Glutamatergic neuron (in vitro differentiated cells): ENCODE data around the gene ZSCAN5B. TPM values are rescaled to one million over a fixed set of nuclear protein-coding genes. Genes with fewer than 3 reads are reported as not detected.

ENCODE experiments used
- DNase-seq: peaks from one replicate; pipeline ENCODE4 v3.0.0; 2022
- H3K27ac Mint-ChIP-seq: one replicate; pipeline ENCODE4 v1.8.0; 2020; ENCODE audit warnings: mild to moderate bottlenecking, mixed read lengths, inconsistent platforms; ENCODE audit not compliant: unreplicated experiment
- H3K27me3 Mint-ChIP-seq: one replicate; pipeline ENCODE4 v1.8.0; 2020; ENCODE audit warnings: mild to moderate bottlenecking, moderate library complexity, mixed read lengths, inconsistent platforms; ENCODE audit not compliant: unreplicated experiment
- H3K36me3 Mint-ChIP-seq: one replicate; pipeline ENCODE4 v1.8.0; 2020; ENCODE audit warnings: mild to moderate bottlenecking, mixed read lengths, inconsistent platforms; ENCODE audit not compliant: unreplicated experiment
- H3K4me1 Mint-ChIP-seq: one replicate; pipeline ENCODE4 v1.8.0; 2020; ENCODE audit warnings: mild to moderate bottlenecking, low read depth, mixed read lengths, inconsistent platforms; ENCODE audit not compliant: unreplicated experiment
- H3K4me3 Mint-ChIP-seq: one replicate; pipeline ENCODE4 v1.8.0; 2020; ENCODE audit warnings: mild to moderate bottlenecking, mixed read lengths, inconsistent platforms; ENCODE audit not compliant: unreplicated experiment
- H3K9me3 Mint-ChIP-seq: one replicate; pipeline ENCODE4 v1.8.0; 2020; ENCODE audit warnings: mild to moderate bottlenecking, moderate library complexity, mixed read lengths, inconsistent platforms; ENCODE audit not compliant: unreplicated experiment
- total RNA-seq: library from RNA; stranded (reverse); fragmentation: NEBNext Ultra II Directional; extraction: Animal tissue kit (Norgen Biotek cat#: 25700); gene quantifications from one replicate; pipeline ENCODE4 v1.2.1, GENCODE V29; 2021; ENCODE audit not compliant: unreplicated experiment
- TF ChIP-seq, protein P1 (sequence below): fragments of 200-600 bp; sonication (generic); IDR thresholded peaks from one replicate; pipeline ENCODE4 v1.5.0; 2021; ENCODE audit not compliant: partially characterized antibody, unreplicated experiment

ZSCAN5B gene
- total RNA-seq, 1 donor from 2014 or later, result not detected

- Mint-ChIP-seq H3K9me3 (peaks cover 9% of the 10 kb centered on the region), H3K27ac (peak overlapping the region; percentile 33), H3K4me3 (no peak overlapping the region), H3K27me3 (peaks cover 5% of the 10 kb centered on the region), H3K36me3 (peaks cover 10% of the 10 kb centered on the region), H3K4me1 (peaks cover 18% of the 10 kb centered on the region)
- TF ChIP-seq, protein P1, sequence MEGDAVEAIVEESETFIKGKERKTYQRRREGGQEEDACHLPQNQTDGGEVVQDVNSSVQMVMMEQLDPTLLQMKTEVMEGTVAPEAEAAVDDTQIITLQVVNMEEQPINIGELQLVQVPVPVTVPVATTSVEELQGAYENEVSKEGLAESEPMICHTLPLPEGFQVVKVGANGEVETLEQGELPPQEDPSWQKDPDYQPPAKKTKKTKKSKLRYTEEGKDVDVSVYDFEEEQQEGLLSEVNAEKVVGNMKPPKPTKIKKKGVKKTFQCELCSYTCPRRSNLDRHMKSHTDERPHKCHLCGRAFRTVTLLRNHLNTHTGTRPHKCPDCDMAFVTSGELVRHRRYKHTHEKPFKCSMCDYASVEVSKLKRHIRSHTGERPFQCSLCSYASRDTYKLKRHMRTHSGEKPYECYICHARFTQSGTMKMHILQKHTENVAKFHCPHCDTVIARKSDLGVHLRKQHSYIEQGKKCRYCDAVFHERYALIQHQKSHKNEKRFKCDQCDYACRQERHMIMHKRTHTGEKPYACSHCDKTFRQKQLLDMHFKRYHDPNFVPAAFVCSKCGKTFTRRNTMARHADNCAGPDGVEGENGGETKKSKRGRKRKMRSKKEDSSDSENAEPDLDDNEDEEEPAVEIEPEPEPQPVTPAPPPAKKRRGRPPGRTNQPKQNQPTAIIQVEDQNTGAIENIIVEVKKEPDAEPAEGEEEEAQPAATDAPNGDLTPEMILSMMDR, result no peak
- no peak for DNase-seq
Observed at GRCh38 chr19:56146904-56147303, 50.7 kb downstream of the ZSCAN5B start.

GRCh38 chr19:56145698-56146097 is 51.9 kb downstream of the ZSCAN5B start:
- H3K27me3 Mint-ChIP-seq, result peaks cover 7% of the 10 kb centered on the region
- peaks cover 8% of the 10 kb centered on the region for H3K9me3 Mint-ChIP-seq
- TF ChIP-seq, protein P1, result no peak
- H3K27ac Mint-ChIP-seq, result no peak overlapping the region
- no peak overlapping the region for H3K4me3 Mint-ChIP-seq
- H3K36me3 Mint-ChIP-seq, result peaks cover 10% of the 10 kb centered on the region
- peaks cover 20% of the 10 kb centered on the region for H3K4me1 Mint-ChIP-seq
- DNase-seq, result no peak

DNA sequence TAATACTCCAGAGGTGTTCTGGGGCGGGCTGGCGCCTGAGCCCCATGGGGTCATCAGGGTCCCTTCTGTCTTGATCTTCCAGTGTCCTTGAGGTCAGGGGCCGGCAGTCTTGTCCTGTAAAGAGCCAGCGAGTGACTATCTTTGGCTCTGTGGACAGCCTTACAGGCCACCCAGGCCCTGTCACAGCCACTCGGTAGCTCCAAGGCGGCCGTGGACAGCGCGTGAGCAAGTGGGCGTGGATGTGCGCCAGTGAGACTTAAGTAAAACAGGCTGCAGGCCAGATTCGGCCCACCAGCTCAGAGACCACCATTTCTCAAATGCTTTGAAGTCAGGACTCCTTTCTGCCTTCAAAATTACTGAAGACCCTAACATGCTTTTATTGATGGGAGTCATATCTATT is 52.8 kb downstream of the ZSCAN5B start:
- Mint-ChIP-seq H3K9me3 (peaks cover 9% of the 10 kb centered on the region), H3K36me3 (peaks cover 4% of the 10 kb centered on the region), H3K4me1 (peaks cover 20% of the 10 kb centered on the region), H3K27ac (no peak overlapping the region), H3K4me3 (no peak overlapping the region), H3K27me3 (peaks cover 7% of the 10 kb centered on the region)
- TF ChIP-seq, protein P1, result no peak
- DNase-seq, result no peak

GRCh38 chr19:56144376-56144775 is 53.2 kb downstream of the ZSCAN5B start:
- Mint-ChIP-seq H3K4me1 (peaks cover 20% of the 10 kb centered on the region), H3K9me3 (peaks cover 12% of the 10 kb centered on the region), H3K4me3 (peak overlapping the region; percentile 58), H3K36me3 (no peaks in the 10 kb centered on the region), H3K27ac (peak overlapping the region; percentile 59), H3K27me3 (peaks cover 4% of the 10 kb centered on the region)
- TF ChIP-seq, protein P1, result no peak
- DNase-seq, result no peak

GRCh38 chr19:56142897-56143434 is 54.6 kb downstream of the ZSCAN5B start:
- Mint-ChIP-seq H3K36me3 (no peaks in the 10 kb centered on the region), H3K9me3 (peaks cover 11% of the 10 kb centered on the region), H3K27ac (peak overlapping the region; percentile 73), H3K27me3 (peaks cover 8% of the 10 kb centered on the region), H3K4me1 (peaks cover 18% of the 10 kb centered on the region), H3K4me3 (peak overlapping the region; percentile 70)
- no peak for DNase-seq
- TF ChIP-seq, protein P1, result no peak
